NCI-H82 treated with DMSO at 0.1 percent for 48 hours (cell line): Measurements from ENCODE around the gene DMAP1.
"Not testable (repeated sequence)": the region's sequence is repeated elsewhere in the genome, so short reads cannot be mapped to it uniquely, and the experiment has no call there.

Source experiments
- DNase-seq: peaks from one replicate; lab custom pipeline; 2025; ENCODE audit not compliant: unreplicated experiment; lab: John Stamatoyannopoulos, UW

DMAP1 gene, protein sequence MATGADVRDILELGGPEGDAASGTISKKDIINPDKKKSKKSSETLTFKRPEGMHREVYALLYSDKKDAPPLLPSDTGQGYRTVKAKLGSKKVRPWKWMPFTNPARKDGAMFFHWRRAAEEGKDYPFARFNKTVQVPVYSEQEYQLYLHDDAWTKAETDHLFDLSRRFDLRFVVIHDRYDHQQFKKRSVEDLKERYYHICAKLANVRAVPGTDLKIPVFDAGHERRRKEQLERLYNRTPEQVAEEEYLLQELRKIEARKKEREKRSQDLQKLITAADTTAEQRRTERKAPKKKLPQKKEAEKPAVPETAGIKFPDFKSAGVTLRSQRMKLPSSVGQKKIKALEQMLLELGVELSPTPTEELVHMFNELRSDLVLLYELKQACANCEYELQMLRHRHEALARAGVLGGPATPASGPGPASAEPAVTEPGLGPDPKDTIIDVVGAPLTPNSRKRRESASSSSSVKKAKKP

DNA sequence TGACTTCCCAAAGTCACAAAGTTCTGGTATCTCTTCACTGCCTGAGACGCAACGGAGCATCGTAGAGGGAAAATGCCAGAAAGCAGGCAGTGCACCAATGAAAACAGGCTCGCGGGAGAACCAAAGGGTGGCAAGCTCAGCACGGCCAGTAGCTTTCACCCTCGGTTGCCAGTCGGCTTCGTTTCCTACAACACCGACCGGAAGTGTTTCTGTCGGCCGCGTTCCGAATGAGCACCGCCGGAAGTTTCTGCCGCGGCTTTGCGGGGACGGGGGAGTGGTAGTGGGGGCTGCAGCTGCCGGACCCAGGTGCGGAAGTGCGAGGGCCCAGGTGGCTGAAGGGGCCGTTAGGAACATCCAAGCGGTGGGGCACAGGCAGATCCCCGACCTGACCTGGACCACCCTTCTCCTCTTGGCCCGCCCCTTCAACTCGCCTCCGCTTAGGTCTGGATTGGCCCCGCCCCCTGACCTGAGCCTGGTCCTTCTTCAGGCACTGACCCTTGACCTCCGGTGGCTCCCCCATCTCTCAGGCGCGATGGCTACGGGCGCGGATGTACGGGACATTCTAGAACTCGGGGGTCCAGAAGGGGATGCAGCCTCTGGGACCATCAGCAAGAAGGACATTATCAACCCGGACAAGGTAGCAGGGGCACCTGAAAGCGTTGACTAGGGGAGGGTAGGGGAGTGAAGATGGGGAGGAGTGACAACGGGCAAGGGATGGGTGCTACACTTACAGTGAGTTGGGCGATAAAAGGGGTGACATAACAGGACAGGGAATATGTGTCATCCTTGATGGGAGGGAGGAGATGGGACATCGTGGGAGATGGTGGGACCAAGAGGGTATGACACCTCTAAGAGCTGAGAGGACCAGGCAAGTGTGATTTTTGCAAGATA lies at the start of gene DMAP1:
Gene DMAP1, plus strand, starts transcription at position 250 of the 891 bp plus-strand sequence. Its CDS starts 283 bp downstream, at position 533.
- DNase-seq = peak; percentile 75

DNA sequence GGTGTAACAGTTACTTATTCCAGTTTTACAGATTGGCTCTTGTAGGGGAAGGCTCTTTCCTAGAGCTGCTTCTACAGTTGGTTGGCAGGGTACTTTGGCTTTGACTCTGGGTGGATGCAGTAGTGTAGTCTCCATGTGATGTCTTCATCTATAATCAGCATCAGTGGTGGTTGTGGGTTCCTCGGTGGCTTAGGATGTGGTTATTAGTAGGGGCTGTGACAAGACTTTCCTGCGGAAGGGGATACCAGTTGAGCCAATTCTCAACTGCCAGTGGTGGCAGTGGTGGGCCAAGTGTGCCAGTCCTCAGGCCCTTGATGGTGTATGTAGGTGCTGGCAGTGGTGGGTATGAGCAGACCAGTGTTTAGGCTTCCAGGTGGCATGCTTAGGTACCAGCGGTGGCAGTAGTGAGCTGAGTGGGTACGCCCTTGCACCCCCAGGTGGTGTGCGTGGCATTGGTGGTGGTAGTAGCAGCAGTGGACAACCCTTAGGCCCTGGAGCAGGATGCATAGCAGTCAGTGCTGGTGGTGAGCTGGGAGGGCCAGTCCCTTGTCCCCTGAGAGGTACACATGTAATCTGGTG lies 44.7 kb upstream of the DMAP1 start:
- no peak for DNase-seq

DNA sequence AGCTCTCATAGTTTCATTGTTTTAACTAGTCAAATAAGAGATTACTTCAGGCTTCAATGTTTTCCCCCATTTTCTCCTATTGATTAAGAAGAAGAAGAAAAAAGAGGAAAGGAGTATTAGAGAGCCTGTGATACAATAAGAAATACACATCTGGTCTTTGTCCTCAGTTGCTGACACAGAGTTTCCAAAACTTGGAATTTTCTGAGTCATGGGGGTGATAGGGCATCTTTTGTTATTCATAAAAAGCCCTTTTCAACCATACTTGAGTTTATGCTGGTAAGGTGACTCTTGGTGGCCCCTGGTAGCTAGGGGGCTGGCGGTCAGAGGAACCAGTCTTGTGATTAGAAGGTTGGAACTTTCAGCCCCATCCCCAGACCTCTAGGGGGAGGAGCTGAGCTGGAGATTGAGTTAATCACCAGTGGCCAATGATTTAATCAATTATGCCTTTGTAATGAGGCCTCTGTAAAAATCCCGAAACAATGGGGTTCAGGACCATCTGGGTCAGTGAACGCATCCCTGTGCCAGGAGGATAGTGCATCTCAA lies 42.9 kb upstream of the DMAP1 start:
- DNase-seq = no peak

DNA sequence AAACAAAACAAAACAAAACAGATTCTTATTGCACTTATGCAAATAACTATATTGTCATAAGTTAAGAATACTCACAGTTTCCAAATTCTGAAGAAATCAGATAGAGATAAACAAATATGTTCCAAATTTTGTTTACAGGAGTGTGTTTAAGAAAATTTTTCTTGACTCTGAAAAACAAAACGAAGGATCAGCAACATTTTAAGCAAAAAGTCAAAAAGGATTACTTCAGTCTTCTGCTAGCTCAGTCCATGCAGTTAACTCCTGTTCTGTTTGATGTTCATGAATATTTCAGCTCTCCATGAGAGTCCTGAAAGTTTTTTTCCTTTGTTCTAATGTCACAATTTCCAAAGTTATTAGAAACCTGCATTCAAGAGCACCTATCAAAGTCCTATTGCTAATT lies 38.6 kb upstream of the DMAP1 start:
- DNase-seq = no peak

DNA sequence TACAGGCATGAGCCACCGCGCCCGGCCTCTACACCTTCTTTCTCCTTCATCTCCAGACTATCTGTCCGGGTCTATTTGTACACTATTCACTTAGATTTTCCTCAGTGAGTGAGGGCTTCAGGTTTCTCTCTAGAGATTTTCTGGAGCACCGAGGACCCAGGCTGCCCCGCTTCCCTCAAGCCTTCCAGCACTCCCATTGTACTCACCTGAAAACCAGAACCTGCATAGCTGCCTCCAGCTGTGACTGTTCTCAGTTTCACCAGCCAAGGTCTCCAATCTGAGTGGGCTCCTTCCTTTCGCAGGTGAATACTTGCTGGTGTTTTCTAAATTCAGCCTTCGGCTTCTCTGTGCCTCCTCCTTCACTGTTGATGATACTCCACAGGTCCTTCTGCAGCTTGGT lies 12.9 kb upstream of the DMAP1 start:
- no peak for DNase-seq

DNA sequence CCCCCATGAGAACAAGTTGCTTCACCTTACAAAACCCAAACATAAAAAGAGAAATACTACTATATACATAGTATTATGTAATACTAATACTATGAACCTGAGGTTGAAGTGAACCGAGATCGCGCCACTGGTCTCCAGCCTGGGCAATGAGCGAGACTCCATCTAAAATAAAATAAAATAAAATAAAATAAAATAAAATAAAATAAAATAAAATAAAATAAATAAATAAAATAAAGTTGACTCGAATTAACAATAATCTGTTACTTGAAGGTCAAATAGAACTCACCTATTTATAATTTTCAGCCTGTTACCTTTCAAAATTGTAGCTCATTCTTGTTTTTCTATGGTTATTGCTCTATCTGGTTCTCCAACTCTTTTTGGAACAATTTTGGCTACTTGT lies 6.7 kb upstream of the DMAP1 start:
- not testable (repeated sequence) for DNase-seq

DNA sequence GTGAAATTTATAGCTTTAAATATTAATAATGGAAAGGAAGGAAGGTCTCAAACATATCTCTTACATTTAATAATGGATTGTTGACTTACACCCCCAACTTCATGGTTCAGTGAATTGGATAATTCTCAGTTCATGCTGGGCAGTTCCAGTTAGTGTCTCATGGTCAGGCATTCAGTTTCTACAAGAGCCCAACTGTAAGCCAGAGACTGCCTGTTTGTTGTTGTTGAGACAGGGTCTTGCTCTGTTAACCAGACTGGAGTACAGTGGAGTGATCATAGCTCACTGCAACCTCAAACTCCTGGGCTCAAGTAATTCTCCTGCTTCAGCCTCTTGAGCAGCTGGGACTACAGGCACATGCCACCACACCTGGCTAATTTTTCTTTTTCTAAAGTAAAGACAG lies 5.0 kb upstream of the DMAP1 start:
- no peak for DNase-seq

DNA sequence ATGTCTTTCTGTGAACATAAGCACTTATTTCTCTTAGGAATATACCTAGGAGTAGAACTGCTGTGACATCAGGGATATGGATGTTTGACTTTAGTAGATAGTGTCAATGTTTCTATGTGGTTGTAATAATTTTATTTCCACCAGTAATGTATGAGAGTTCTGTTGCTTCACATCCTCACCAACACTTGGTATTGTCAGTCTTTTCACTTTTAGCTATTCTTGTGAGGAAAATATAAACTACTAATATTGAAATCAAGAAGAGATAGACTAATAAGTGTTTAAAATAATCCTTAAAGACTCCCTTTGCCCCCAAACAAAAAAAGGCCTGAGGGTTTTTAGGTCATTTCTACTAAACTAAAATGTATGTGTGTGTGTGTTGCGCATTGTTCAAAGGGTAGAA lies 2.7 kb upstream of the DMAP1 start:
- no peak for DNase-seq

DNA sequence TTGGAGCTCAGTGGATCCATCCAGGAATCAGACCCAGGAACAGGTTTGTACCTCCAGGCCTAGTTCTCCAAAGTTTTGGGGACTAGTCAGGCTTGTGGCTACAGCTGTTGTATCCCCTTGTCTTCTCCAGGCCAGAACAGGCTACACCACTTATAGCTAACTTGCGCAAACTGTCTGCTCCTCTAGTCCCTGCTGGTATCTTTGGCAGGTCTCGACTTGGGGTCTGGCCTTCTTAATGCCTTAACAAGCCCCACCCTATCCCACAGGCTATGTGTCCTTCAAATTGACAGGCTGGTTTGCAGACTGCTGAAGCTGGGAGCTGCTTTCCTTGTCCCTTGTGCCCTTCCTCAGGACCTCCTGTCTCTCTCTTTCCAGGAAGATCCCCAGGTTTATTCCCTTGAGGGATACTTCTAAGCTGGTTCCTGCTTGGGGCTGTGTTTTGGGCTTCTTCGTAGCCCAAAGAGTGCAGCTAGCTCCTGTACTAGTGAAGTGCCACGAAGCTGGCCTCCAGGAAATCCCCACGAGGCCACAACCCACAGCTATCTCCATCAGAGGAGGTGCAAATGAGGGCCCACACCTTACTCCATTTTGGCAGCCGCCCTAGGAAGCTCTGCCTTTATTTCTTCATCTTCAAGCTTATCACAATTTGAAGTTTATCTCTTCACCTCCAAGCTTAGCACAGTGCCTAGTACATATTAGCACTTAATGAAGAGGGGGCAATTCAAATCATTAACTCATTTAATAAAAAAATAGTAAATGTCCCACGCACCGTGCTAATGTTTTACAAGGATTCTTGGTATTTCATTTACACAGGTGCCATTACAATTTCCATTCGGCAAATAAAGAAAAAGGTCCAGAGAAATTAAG lies 683 bp upstream of the DMAP1 start:
- no peak for DNase-seq

DNA sequence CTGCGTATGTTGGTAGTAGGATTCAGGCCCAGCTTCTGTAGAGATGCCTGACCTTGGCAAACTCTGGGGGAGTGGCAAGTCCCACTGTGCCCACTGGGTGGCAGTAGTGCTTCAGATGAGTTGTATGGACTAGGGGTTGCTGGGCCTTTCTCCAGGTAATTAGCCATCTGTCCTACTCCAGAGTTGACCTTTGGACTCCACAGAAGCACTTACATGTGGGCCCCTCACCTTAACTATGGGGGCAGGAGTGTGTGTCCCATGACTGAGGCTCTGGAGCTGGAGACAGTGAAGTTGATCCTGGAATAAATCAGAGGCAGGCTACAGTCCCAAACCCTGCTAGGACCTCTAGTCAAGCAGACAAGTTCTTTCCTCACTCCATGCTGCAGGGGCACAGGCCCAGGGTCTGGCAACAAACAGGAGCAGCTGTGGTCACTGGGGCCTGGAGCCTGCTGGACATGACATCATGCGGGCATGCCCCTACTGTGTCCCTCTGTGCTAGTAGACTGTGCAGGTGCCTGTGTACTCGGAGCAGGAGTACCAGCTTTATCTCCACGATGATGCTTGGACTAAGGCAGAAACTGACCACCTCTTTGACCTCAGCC lies 4.6 kb downstream of the DMAP1 start:
- DNase-seq = peak; percentile 63

DNA sequence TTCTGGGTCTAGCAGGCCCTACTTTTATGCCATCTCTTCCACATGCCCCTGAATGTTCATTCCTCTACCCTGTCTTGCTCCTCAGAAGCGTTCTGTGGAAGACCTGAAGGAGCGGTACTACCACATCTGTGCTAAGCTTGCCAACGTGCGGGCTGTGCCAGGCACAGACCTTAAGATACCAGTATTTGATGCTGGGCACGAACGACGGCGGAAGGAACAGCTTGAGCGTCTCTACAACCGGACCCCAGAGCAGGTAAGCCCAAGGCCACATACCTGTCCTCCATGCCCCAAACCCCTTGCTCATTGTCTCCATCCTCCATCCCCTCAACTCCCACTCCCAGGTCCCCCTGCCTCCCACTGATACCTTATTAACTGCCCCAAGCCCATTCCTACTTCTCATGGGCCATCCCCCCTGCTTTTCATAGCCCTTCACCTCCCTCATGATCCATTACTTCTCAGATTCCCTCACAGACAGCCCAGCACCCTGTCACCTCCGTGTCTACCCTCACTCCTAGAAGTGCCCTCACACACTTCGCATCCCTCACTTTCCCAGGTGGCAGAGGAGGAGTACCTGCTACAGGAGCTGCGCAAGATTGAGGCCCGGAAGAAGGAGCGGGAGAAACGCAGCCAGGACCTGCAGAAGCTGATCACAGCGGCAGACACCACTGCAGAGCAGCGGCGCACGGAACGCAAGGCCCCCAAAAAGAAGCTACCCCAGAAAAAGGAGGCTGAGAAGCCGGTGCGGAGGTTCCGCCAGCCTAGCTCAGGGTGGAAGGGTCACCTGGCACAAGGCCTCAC lies 5.4 kb downstream of the DMAP1 start:
- DNase-seq = no peak

DNA sequence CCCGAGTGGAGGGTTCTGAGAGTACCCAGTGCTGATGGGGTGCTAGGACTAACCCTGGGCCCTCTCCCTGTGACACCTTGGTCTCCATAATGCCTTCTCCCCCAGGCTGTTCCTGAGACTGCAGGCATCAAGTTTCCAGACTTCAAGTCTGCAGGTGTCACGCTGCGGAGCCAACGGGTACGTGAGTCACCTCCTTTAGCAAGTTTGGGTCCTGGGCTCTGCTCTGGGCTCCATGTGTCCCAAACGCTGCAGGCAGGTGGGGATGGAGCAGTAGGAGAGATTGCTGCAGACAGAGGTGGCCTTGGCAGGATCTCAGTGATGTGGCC lies 6.0 kb downstream of the DMAP1 start:
- DNase-seq = no peak

DNA sequence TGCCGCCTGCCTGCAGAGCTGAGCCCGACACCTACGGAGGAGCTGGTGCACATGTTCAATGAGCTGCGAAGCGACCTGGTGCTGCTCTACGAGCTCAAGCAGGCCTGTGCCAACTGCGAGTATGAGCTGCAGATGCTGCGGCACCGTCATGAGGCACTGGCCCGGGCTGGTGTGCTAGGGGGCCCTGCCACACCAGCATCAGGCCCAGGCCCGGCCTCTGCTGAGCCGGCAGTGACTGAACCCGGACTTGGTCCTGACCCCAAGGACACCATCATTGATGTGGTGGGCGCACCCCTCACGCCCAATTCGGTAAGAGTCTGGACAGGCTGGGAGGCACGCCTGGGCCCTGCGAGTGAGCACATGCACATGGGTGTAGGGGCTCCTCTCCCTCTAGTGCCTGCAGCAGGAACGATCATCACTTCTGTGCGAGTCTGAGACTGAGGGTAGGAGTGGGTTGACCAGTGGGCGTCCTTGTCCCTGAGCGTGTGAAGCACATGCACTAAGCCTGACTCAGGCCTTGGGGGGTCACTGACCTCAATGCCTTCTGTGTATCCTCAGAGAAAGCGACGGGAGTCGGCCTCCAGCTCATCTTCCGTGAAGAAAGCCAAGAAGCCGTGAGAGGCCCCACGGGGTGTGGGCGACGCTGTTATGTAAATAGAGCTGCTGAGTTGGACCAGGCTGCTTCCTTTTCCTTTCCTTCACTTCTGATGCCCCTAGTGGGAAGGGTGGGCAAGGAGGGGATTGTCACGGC lies 6.9 kb downstream of the DMAP1 start:
- DNase-seq = no peak

DNA sequence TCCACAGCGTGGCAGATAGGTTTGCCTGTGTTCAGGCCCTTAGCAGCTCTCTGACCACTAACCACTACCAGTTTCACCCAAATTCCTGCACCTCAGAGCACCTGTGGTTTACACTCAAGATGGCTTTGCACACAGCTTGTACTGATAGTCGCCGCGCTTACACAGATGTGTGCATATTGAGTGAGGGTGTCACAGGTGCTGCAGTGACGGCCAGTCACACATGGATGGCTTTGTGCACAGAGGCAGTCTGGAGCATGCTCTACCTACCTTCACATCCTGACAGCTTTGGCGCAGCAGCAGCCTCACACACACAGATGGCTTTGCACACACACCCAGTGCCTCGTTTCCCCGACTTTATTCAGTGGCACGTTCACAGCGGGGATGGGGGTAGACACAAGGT lies 7.5 kb downstream of the DMAP1 start:
- no peak for DNase-seq

DNA sequence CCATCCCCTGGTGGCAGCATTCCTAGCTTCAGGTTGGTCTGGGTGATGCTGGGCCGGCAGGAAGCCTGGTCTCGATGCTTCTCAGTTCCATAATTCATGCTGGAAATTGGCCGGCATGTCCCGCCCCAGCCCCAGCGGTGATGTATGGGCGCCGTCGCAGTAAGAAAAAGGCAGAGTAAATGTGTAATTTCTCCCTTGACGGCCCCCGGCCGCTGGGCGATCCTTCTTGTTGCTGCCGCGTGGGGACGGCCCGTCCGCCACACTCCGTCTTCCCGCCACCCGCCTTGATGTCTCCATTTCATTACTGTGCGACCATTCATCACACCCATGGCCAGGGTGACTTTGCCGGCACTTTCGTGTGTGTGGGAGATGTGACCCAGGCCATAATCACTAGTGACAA lies 8.5 kb downstream of the DMAP1 start:
- no peak for DNase-seq

DNA sequence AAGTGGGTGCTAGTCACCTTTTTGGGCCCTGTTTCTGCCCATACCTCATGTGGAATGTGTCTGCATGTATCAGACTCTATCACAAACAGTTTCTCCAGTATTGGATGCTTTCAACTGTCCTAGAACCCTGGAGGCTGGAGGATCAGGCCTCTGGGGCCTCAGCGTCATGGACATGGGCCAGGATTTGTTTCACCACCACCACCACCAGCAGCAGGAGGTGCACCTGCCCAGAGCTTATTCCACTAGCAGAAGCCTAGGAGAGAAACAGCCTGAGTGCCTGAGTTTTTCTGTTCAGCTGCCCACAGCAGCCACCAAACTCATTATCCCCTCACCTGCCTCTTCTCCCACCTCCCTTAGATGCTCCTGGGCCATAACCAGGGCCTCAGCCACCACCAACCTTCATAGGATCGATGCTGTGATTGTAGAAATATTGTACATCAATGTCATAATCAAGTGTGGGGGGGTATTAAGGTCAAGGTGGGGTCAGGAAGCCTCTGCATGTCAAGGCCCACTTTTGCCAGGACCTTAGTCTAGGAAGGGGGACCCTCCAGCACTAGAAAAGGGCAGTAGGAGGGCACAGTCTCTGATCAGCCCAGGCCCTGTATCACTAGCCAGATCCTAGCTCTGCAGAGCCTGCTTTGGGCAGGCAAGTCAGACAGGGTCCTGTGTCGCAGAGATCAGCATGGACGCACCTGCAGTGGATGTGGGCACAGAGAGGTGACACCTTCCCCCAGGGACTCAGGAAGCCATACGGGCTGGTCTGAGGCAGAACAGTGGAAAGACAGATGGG lies 9.3 kb downstream of the DMAP1 start:
- no peak for DNase-seq

DNA sequence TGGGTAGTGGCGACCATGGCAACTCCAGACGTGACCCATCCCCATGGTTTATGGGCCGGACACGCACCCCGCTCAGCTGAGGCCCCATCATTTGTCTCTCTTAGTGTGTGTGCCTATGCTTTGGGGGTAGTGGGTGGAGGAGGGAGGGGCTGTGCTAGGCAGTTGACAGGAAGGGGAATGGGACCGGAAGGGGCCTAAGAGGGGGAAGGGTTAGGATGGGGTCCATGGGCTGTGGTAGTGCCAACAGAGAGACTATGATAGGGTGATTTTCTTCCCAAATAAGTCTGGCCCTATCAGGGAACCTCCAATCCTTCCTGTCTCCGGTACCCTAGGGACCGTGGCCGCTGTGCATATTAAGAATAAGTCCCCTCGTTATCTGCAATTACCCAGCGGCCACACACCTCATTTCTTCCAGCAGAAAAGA lies 9.9 kb downstream of the DMAP1 start:
- DNase-seq = no peak

DNA sequence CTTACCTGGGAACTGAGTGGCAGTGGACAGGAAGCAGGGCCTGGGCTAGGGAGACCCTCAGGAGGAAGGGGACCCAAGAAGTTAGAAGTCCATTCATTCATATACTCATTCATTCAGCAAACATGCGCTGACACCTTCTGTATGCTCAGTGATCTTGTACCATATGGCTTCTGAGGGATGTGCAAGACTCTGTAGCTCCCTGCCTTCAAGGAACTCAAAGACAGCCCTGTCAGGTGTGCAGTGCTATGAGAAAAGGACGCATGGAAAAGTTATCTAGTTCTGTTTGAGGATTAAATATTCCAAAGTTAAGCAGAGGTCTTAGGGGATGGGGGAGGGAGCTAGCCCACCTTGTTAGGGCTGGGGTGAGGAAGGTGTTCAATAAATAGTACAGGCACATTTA lies 12.5 kb downstream of the DMAP1 start:
- DNase-seq = no peak
